GM12878 (cell line): ENCODE results near the gene MCOLN2. TPM values are rescaled to one million over a fixed set of nuclear protein-coding genes. Genes with fewer than 3 reads are reported as not detected.

Source experiments
- ATAC-seq: fragments of 200-7000 bp; cut with Tn5 transposase; 3 replicates; pipeline ENCODE4 v1.9.1; 2020; ENCODE audit warnings: mild to moderate bottlenecking, moderate library complexity
- BruUV-seq: library from RNA; stranded (reverse); fragments of 400-500 nt; replicated peaks from 2 replicates; lab custom pipeline; 2021; lab: Mats Ljungman, UMichigan
- CTCF ChIA-PET: fragments of 300-600 bp; sonication (Branson Sonifier 250); formaldehyde crosslinking; extraction: SDS; loops from one replicate; lab custom pipeline; 2021; ENCODE audit warnings: inconsistent platforms; lab: Yijun Ruan, JAX
- POLR2A ChIA-PET: fragments of 350-600 bp; formaldehyde crosslinking; extraction: SDS; loops from one replicate; lab custom pipeline; 2021; ENCODE audit warnings: inconsistent platforms; lab: Charles Lee
- RAD21 ChIA-PET: fragments of 300-600 bp; sonication (Branson Sonifier 250); formaldehyde crosslinking; loops from one replicate; lab custom pipeline; 2023; ENCODE audit warnings: antibody characterized with exemption; ENCODE audit not compliant: unreplicated experiment; lab: Charles Lee
- SMC1A ChIA-PET: fragments of 300-600 bp; sonication (Branson Sonifier 250); formaldehyde crosslinking; loops from one replicate; lab custom pipeline; 2023; ENCODE audit not compliant: unreplicated experiment, uncharacterized antibody; lab: Charles Lee
- DNase-seq: peaks from one replicate; pipeline ENCODE4 v3.0.0-alpha.2; 2011; ENCODE audit warnings: low read depth, low spot score
- FAIRE-seq: peaks from 3 replicates; lab custom pipeline; 2011; peaks lifted over from hg19 to GRCh38; lab: Jason Lieb, UNC
- H2AFZ ChIP-seq: 2 replicates; pipeline ENCODE4 v1.6.0; 2011; ENCODE audit warnings: low read depth, low read length, control low read depth; ENCODE audit not compliant: control insufficient read depth
- H3K27ac ChIP-seq: 2 replicates; pipeline ENCODE4 v1.5.1; 2011; ENCODE audit warnings: control low read depth; ENCODE audit not compliant: control insufficient read depth, insufficient read depth
- H3K27me3 ChIP-seq, 2 experiments: replicated peaks in 1 of 2; 2 replicates each; pipeline versions ENCODE4 v1.6.0 to v1.6.1; 2011; ENCODE audit warnings: low read length in 1 of 2; ENCODE audit not compliant: control insufficient read depth in 2 of 2, insufficient read depth in 2 of 2
- H3K36me3 ChIP-seq, 2 experiments: 2 replicates each; pipeline ENCODE4 v1.5.1; 2011; ENCODE audit warnings: low read length in 1 of 2; ENCODE audit not compliant: control insufficient read depth in 2 of 2, insufficient read depth in 2 of 2
- H3K4me1 ChIP-seq: 2 replicates; pipeline ENCODE4 v1.6.1; 2011; ENCODE audit warnings: mild to moderate bottlenecking, low read length, moderate library complexity, mixed read lengths; ENCODE audit not compliant: control insufficient read depth, insufficient read depth
- H3K4me2 ChIP-seq: 2 replicates; pipeline ENCODE4 v1.6.0; 2011; ENCODE audit warnings: control low read depth; ENCODE audit not compliant: control insufficient read depth, insufficient read depth
- H3K4me3 ChIP-seq: fragments of 200-600 bp; sonication (generic); 2 replicates; pipeline ENCODE4 v1.5.1; 2016
- H3K79me2 ChIP-seq: 2 replicates; pipeline ENCODE4 v1.6.0; 2011; ENCODE audit warnings: low read length; ENCODE audit not compliant: control insufficient read depth, insufficient read depth
- H3K9ac ChIP-seq: 2 replicates; pipeline ENCODE4 v1.8.0; 2011; ENCODE audit warnings: low read length, control low read depth, mixed read lengths; ENCODE audit not compliant: control insufficient read depth, insufficient read depth
- H3K9me3 ChIP-seq: replicated peaks from 3 replicates; pipeline ENCODE4 v1.5.1; 2011; ENCODE audit warnings: mild to moderate bottlenecking, low read length; ENCODE audit not compliant: control insufficient read depth, insufficient read depth
- H4K20me1 ChIP-seq: 2 replicates; pipeline ENCODE4 v1.6.0; 2011; ENCODE audit not compliant: control insufficient read depth, insufficient read depth
- BCL11A ChIP-seq: IDR thresholded peaks from 2 replicates; pipeline ENCODE4 v1.6.1; 2011; ENCODE audit warnings: low read depth, low read length
- BRCA1 ChIP-seq: IDR thresholded peaks from 2 replicates; pipeline ENCODE4 v1.6.1; 2011; ENCODE audit warnings: low read depth, low read length, improper control_type of control experiment
- CBFB ChIP-seq: IDR thresholded peaks from 2 replicates; pipeline ENCODE4 v1.6.1; 2016; ENCODE audit warnings: antibody characterized with exemption, low read depth
- CHD1 ChIP-seq: IDR thresholded peaks from 2 replicates; pipeline ENCODE4 v1.6.1; 2012; ENCODE audit warnings: low read depth, low read length, improper control_type of control experiment
- DPF2 ChIP-seq: fragments of 450-650 bp; IDR thresholded peaks from 2 replicates; pipeline ENCODE4 v1.6.1; 2017; ENCODE audit warnings: mild to moderate bottlenecking
- EED ChIP-seq: sonication (generic); IDR thresholded peaks from 2 replicates; pipeline ENCODE4 v1.6.1; 2016; ENCODE audit warnings: antibody characterized with exemption, low read depth
- FOS ChIP-seq: IDR thresholded peaks from 3 replicates; pipeline ENCODE4 v1.6.1; 2011; ENCODE audit warnings: borderline replicate concordance; ENCODE audit not compliant: insufficient read length; ENCODE audit errors: extremely low read depth
- FOXK2 ChIP-seq: fragments of 450-650 bp; IDR thresholded peaks from 2 replicates; pipeline ENCODE4 v1.6.1; 2017; ENCODE audit warnings: mild to moderate bottlenecking, moderate library complexity
- HDAC2 ChIP-seq: fragments of 200-600 bp; sonication (generic); IDR thresholded peaks from 2 replicates; pipeline ENCODE4 v1.6.1; 2017
- MTA2 ChIP-seq: fragments of 450-650 bp; IDR thresholded peaks from 2 replicates; pipeline ENCODE4 v1.6.1; 2016; ENCODE audit warnings: low read depth, mild to moderate bottlenecking, moderate library complexity
- NR2C1 ChIP-seq: fragments of 450-650 bp; IDR thresholded peaks from 2 replicates; pipeline ENCODE4 v1.6.1; 2017; ENCODE audit warnings: antibody characterized with exemption, mild to moderate bottlenecking, moderate library complexity
- NRF1 ChIP-seq: conservative IDR thresholded peaks from 2 replicates; pipeline ENCODE4 v1.6.1; 2011; ENCODE audit warnings: mild to moderate bottlenecking, low read depth, low read length, improper control_type of control experiment
- POLR2AphosphoS2 ChIP-seq: IDR thresholded peaks from 2 replicates; pipeline ENCODE4 v1.6.1; 2011; ENCODE audit warnings: low read depth, mild to moderate bottlenecking, low read length, improper control_type of control experiment, moderate library complexity
- RCOR1 ChIP-seq: conservative IDR thresholded peaks from 2 replicates; pipeline ENCODE4 v1.6.1; 2012; ENCODE audit warnings: low read depth, low read length, improper control_type of control experiment
- RUNX3 ChIP-seq: IDR thresholded peaks from 2 replicates; pipeline ENCODE4 v1.6.1; 2012; ENCODE audit warnings: low read length, inconsistent platforms
- SMAD5 ChIP-seq: IDR thresholded peaks from 2 replicates; pipeline ENCODE4 v1.6.1; 2016; ENCODE audit warnings: antibody characterized with exemption, low read depth
- SPI1 ChIP-seq: IDR thresholded peaks from 2 replicates; pipeline ENCODE4 v1.6.1; 2011; ENCODE audit warnings: low read depth, mild to moderate bottlenecking, low read length, moderate library complexity, borderline replicate concordance; ENCODE audit not compliant: insufficient read depth
- STAT3 ChIP-seq: IDR thresholded peaks from 2 replicates; pipeline ENCODE4 v1.6.1; 2011; ENCODE audit warnings: low read depth, low read length, improper control_type of control experiment
- ZNF217 ChIP-seq: fragments of 450-650 bp; IDR thresholded peaks from 2 replicates; pipeline ENCODE4 v1.6.1; 2017; ENCODE audit warnings: antibody characterized with exemption, mild to moderate bottlenecking
- ZNF384 ChIP-seq: IDR thresholded peaks from 2 replicates; pipeline ENCODE4 v1.6.1; 2012; ENCODE audit warnings: low read depth, mild to moderate bottlenecking, low read length, improper control_type of control experiment, borderline replicate concordance
- ZNF622 ChIP-seq: fragments of 450-650 bp; IDR thresholded peaks from 2 replicates; pipeline ENCODE4 v1.6.1; 2017; ENCODE audit warnings: mild to moderate bottlenecking, inconsistent platforms
- WGBS: methylation state at CpG from one replicate; pipeline ENCODE4 v1.1.6; 2016; ENCODE audit warnings: low lambda C conversion rate; ENCODE audit not compliant: insufficient replicate concordance, insufficient coverage; ENCODE audit errors: missing lambda C conversion rate; 5-methylcytosine and 5-hydroxymethylcytosine counted together
- in situ Hi-C: fragments of 300-500 bp; cut with MboI; formaldehyde crosslinking; loops from 9 replicates; pipeline ENCODE4 v1.14.3; 2018; ENCODE audit warnings: mixed read lengths
- intact Hi-C: fragments of 100-400 bp; cut with micrococcal nuclease; formaldehyde crosslinking; loops from one replicate; pipeline ENCODE4 v1.14.2; 2022; ENCODE audit not compliant: unreplicated experiment
- polyA plus RNA-seq, 11 experiments: library from polyadenylated mRNA; depleted of rRNA in 4 of 11; unstranded in 6 of 11; stranded (reverse) in 5 of 11; fragments of >200 nt; fragmentation: Nextera tagmentation in 4 of 11; fragmentation: Illumina TruSeq in 1 of 11; extraction: Ambion mirVana in 4 of 11; extraction: Trizol in 1 of 11; gene quantifications; 1 replicate in 1 of 11; 2 replicates in 10 of 11; pipeline versions ENCODE4 v1.2.1 to v1.2.3, GENCODE V29; 2011 to 2016; ENCODE audit warnings: inconsistent platforms in 2 of 11, missing spikeins in 2 of 11, low read depth in 1 of 11
- total RNA-seq, 4 experiments: library from RNA; depleted of rRNA in 3 of 4; stranded (reverse); fragments of >200 nt in 3 of 4; fragmentation: Illumina TruSeq in 1 of 4; extraction: Trizol in 1 of 4; gene quantifications; 2 replicates each; pipeline versions ENCODE4 v1.2.1 to v1.2.3, GENCODE V29; 2013 to 2021
- TF ChIP-seq, protein P1 (sequence below): IDR thresholded peaks from 2 replicates; pipeline ENCODE4 v1.6.1; 2011; ENCODE audit warnings: low read depth, low read length, improper control_type of control experiment, borderline replicate concordance
- TF ChIP-seq, protein P2 (sequence below): IDR thresholded peaks from 2 replicates; pipeline ENCODE4 v1.6.1; 2012; ENCODE audit warnings: mild to moderate bottlenecking, low read depth, low read length

The MCOLN2 gene
- total and polyA plus RNA-seq, 10 of the 15 experiments (the other 5 are each of a cell fraction or from before 2014, with no cell fraction given): 25.9 to 233 (median 109) TPM

DNA sequence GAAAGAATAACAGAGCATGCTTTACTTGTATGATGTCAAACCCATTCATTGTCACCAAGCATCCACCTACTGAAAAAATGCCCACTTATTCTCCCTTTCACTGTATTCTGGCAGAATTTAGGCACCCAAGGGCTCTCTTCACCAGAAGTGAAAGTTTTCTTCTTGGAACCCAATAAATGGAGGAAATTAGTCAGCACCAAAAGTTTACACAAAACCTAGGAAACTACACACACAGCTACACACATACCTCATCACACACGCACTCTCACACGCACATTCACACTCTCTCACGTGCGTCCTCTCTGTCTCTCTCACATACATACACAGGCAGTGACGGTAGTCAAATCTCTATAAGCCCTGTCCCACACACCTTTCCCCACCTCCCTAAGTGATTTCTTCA, 37.6 kb downstream of the MCOLN2 start:
- SMC1A ChIA-PET: interaction anchor here (1.1 to 6.0 kb wide), 10 partner anchors 11 to 177 kb away, joined by 3 to 76 read pairs (median 12); partner anchors contain the start of gene MCOLN2
- Histone ChIP-seq H3K4me2 (no peak overlapping the region), H2AFZ (no peak overlapping the region), H3K79me2 (peaks cover 24% of the 10 kb centered on the region), H3K4me1 (peaks cover 10% of the 10 kb centered on the region), H3K4me3 (no peak overlapping the region), H3K27ac (peak overlapping the region; percentile 62), H3K36me3 (peaks cover 6 to 33% of the 10 kb centered on the region in 2 experiments), H4K20me1 (no peaks in the 10 kb centered on the region), H3K9me3 (no peaks in the 10 kb centered on the region), H3K9ac (no peak overlapping the region), H3K27me3 (no peaks in the 10 kb centered on the region)
- WGBS: 62% methylated on average over 5 of the region's 5 CpGs
- POLR2A ChIA-PET: interaction anchor here (1.1 to 4.2 kb wide), 5 partner anchors 10 to 317 kb away, joined by 4 to 25 read pairs (median 12); partner anchors contain the start of gene BCL10
- CTCF ChIA-PET: interaction anchor here (0.8 to 6.0 kb wide), 12 partner anchors 8 to 300 kb away, joined by 3 to 47 read pairs (median 8); partner anchors contain the start of gene C1orf52
- BruUV-seq: no TSS peak
- intact Hi-C loops (loop anchor here (1.0 kb wide), 1 partner anchor 11 kb away; no protein-coding TSS in a partner anchor), in situ Hi-C loops (no loop called here)
- peak; percentile 94 for ATAC-seq
- RAD21 ChIA-PET: interaction anchor here (0.7 to 4.8 kb wide), 13 partner anchors 9 to 295 kb away, joined by 3 to 46 read pairs (median 8); partner anchors contain the start of gene MCOLN2
- DNase-seq: peak; percentile 68
- peak; percentile 31 for FAIRE-seq
- TF ChIP-seq RCOR1 (no peak), CBFB (no peak), ZNF217 (no peak), FOS (no peak), STAT3 (no peak), NRF1 (no peak), DPF2 (peak; percentile 77), CHD1 (no peak), ZNF622 (no peak), HDAC2 (no peak), BCL11A (peak; percentile 58; the same call in 1 of the 2 replicates), NR2C1 (no peak), RUNX3 (peak; percentile 62), MTA2 (peak; percentile 91), FOXK2 (no peak), EED (peak; percentile 85), BRCA1 (no peak), SMAD5 (no peak), POLR2AphosphoS2 (no peak), ZNF384 (no peak), SPI1 (0 out of 2 replicates have a peak, but pooled peaks have one; percentile 3)
- TF ChIP-seq, protein P1, sequence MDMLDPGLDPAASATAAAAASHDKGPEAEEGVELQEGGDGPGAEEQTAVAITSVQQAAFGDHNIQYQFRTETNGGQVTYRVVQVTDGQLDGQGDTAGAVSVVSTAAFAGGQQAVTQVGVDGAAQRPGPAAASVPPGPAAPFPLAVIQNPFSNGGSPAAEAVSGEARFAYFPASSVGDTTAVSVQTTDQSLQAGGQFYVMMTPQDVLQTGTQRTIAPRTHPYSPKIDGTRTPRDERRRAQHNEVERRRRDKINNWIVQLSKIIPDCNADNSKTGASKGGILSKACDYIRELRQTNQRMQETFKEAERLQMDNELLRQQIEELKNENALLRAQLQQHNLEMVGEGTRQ: no peak
- TF ChIP-seq, protein P2, sequence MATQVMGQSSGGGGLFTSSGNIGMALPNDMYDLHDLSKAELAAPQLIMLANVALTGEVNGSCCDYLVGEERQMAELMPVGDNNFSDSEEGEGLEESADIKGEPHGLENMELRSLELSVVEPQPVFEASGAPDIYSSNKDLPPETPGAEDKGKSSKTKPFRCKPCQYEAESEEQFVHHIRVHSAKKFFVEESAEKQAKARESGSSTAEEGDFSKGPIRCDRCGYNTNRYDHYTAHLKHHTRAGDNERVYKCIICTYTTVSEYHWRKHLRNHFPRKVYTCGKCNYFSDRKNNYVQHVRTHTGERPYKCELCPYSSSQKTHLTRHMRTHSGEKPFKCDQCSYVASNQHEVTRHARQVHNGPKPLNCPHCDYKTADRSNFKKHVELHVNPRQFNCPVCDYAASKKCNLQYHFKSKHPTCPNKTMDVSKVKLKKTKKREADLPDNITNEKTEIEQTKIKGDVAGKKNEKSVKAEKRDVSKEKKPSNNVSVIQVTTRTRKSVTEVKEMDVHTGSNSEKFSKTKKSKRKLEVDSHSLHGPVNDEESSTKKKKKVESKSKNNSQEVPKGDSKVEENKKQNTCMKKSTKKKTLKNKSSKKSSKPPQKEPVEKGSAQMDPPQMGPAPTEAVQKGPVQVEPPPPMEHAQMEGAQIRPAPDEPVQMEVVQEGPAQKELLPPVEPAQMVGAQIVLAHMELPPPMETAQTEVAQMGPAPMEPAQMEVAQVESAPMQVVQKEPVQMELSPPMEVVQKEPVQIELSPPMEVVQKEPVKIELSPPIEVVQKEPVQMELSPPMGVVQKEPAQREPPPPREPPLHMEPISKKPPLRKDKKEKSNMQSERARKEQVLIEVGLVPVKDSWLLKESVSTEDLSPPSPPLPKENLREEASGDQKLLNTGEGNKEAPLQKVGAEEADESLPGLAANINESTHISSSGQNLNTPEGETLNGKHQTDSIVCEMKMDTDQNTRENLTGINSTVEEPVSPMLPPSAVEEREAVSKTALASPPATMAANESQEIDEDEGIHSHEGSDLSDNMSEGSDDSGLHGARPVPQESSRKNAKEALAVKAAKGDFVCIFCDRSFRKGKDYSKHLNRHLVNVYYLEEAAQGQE: no peak
